UCSD-AML1 (cell line): Measurements from ENCODE around the gene SLIT3.

Experiments
- DNase-seq: peaks from one replicate; lab custom pipeline; 2025; ENCODE audit not compliant: unreplicated experiment; lab: John Stamatoyannopoulos, UW

The SLIT3 gene

DNA sequence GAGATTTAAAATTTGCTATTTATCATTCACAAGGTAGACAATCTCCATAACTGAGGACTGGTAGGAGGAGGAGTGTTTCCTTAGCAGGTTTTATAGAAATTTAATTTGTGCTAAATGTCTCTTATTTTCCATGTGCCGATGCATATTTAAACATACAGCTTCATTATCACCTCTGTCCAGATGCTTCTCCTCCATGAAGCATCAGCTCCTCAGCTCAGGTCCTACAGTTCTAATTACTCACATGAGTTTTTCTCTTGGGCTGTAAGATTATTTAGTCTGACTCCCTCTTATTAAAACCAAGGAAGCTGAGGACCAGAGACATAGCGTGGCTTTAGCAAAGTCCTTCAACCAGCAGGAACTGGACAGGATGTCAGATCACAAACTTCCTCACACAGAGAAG is 421.6 kb downstream of the SLIT3 start:
- no peak for DNase-seq

- no peak for DNase-seq
Observed at GRCh38 chr5:168878135-168878745, 422.7 kb downstream of the SLIT3 start.

GRCh38 chr5:168877132-168877892 is 423.6 kb downstream of the SLIT3 start:
- DNase-seq, result no peak

DNA sequence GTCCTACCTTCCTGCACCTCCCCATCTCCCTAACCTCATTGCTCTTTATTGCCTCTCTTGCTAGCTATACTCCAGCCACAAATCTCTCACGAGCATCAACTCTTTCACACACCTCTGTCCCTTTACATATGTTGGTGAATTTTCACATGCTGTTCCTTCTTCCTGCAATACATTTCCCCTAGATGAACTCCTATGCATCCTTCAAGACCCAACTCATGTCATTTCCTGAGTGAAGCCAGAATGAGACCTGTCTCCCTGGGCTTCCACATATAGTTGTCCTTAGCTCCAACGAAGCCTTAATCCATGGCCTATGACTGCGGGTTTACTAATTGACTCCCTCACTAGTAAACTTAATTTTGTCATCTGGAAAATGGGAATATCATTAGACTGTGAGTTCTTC is 424.5 kb downstream of the SLIT3 start:
- no peak for DNase-seq

DNA sequence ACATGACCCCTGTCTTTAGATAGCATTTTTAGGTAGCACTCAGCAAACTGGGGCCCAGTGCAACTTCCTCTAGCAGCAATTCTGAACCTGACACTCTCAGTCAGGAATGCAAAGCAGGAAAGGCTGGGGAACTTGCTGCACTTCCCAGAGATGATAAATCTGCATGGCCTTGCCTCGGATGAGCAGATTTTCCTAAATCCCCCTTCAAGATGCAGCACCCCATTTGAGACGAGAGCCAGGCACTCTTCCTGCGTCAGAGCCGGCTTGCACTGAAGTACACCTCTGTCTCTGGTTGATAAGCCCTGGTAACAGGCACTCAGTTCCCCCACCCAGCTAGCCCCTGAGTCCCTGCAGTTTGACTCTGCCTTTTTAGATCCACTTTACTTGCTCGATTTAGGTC is 425.1 kb downstream of the SLIT3 start:
- DNase-seq, result no peak

DNA sequence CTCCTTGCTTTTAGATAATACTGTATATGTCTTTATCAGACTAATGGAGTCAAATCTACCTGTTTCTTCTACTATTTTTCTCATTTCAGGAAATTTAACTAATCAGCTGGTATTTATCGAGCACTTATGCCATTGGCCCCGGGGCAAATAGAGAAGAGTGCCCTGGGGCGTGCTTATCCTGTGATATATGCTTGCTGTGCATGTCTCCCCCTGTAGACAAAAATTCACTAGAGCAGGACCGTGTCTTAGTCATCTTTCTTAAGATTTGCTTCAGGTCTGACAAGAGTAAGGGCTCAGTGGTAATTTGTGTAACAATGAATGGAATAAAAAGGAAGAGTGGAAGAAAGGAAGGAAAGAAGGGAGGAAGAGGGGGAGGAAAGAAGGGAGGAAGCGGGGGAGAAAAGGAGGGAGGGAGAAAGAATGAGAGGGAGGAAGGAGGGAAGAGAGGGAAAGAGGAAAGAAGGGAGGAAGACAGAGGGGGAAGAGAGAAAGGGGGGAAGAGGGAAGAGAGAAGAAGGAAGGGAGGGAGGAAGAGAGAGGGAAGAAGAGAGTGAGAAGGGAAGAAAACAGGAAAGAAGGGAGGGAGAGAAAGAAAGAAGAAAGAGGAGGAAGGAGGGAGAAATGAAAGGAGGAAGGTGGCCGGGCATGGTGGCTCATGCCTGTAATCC is 426.1 kb downstream of the SLIT3 start:
- DNase-seq, result no peak

DNA sequence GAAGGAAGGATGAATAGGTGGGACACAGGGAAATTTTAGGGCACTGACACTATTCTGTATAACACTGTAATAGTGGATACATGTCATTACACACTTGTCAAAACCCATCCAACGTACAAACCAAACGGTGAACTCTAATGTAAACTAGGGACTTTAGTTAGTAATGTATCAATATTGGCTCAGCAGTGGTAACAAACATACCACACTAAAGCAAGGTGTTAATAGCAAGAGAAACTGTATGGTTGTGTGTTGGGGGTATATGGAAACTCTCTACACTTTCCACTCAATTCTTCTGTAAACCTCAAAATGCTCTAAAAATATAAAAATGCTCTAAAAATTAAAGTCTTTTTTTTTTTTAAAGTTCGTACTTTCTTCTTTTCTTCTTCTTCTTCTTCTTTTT is 428.7 kb downstream of the SLIT3 start:
- no peak for DNase-seq

GRCh38 chr5:168870910-168871309 is 430.0 kb downstream of the SLIT3 start:
- DNase-seq, result no peak

GRCh38 chr5:168869615-168870227 is 431.2 kb downstream of the SLIT3 start:
- DNase-seq, result no peak

DNA sequence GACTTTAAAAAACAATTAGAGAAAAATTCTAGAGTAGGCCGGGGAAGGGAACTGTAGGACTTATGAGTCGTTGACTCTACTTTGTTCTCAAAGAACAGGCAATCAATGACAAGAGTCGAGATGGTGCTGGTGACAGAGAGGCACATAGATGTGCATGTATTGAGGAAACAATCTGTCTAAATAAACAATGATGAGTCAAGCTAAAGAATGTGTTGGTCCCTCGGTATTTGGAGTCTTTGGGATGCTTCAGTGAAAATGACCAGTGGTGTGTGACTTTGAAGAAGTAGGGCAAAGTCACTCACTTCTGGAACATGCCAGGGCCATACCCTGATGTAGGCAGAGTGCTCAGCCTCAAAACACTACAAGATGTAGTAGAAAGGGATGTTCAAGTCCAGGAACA is 433.7 kb downstream of the SLIT3 start:
- DNase-seq, result no peak

- no peak for DNase-seq
Observed at GRCh38 chr5:168865968-168866367, 435.0 kb downstream of the SLIT3 start.

DNA sequence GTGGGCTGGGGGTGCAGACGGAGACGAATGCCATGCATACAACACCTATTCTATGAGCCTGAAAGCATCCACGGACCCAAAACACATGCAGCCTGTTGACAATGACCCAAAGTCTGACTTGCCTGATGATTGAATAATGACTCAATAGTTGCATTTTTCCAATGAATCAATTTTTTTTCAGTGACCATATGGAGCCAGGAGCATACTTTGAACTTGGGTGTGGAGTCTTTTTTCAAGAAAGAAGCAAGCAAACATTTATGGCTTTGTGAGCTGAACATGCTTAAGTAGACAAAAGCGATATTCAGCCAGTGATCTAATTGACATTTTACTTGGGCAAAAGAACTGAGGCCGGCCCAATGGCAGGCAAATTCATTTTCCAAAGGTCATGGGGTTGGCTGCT is 437.9 kb downstream of the SLIT3 start:
- DNase-seq, result no peak

DNA sequence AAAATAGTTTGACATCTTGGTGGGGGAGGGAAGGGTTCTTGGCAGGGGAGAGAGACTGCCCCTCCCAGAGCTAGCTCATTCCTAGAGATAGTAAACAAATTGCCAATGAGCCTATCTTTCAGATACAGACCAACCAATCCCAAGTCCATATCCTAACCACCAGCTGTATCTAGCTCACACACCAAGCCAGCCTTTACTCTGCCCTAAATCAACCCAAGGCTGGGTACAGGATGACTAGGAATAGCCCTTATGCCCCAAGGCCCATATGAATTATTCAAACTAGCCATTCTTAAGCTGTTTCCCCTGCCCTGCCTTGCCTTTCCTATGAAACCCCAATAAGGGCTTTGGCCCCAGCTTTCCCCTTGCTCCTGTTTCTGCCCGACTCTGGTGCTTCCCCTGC is 440.4 kb downstream of the SLIT3 start:
- DNase-seq, result no peak

DNA sequence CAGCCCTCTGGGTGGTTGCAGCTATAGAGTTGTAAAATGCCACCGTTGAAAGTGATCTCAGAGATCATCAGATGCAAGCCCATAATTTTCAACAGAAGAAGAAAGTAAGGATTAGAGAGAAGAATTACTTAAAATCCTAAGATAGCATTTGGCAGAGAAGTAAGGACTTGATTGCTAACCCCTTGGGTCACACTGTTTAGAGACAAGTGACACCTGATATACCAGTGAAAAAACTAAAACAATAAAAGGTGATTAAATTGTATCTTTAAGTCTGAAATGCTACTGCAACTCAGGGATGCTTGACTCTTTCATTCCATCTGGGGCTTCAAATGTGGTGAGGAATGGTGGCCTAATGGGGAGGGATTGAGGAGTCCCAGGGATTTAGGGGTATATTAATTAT is 440.9 kb downstream of the SLIT3 start:
- no peak for DNase-seq

DNA sequence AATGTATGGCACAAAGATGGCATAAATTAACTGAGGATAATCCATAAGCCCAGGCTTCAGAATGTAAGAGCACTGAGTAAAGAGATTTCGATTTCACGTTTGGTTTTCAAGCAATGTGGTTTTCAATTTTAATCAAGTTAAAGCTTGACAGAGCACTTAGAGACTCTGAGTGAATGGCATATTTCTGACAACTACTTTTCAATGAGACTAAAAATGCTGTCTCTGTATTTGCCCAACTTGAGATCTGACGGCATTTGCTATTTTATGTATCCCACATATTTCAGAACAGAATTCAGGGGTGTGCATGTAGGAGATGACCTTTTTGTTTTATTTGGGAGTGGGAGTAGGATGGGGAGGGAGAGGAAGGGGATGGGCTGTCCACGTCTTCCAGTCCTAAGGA is 441.5 kb downstream of the SLIT3 start:
- DNase-seq, result no peak

GRCh38 chr5:168858994-168859393 is 441.9 kb downstream of the SLIT3 start:
- DNase-seq, result no peak

DNA sequence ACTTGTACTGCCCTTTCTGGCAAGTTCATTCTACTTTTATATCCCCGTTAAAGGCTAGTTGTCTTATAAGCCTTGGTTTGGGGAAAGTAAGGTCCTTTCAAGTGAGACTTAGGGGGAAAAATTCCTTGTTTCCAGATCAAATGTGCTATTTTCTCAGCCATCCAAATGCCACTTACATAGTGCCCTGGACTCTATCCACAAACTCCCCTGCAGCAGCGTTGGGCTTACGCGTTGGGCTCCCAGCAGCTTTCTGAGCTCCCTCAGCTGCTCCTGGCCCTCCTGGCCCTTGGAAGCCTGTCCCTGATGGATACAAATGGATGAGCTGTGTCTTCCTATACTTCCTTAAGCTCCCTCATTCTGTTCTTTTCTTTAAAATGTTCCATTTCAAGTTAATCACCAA is 442.6 kb downstream of the SLIT3 start:
- no peak for DNase-seq

DNA sequence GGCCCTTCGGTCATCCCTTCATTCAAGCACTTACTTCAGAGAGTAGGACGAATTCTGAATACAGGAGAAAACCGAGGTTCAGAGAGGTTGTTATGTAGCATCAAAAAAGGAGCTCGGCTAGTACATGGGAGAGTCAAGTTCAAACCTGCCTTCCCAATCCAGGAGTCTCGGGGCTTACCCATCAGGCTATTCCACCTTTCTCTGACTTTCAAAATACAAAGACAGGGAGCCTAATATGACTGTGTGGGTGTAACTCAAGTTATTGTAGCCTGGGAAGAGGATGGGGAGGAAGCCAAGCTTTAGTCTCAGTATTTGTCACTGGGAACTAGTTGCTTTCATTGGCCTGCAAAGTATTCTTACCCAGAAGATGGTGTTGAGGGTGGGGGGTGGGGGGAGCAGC is 447.0 kb downstream of the SLIT3 start:
- no peak for DNase-seq

DNA sequence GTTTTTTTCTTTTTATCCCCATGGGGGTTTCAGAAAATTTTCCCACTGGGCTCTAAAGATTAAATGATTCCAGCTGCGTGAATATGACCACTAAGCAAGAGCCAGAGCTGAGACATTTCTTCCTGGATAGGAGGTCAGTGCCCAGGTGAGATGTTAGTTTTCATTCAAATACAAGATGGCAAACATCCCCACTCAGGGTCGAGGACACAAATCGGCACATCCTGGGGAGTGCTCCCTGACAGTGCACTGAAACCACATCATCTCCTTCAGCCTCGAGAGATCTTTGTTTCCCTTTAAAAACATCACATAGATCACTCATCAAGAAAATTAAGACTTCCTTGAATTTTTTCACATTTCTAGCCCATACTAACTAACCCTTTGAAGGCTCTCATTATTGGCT is 448.6 kb downstream of the SLIT3 start:
- DNase-seq, result no peak

DNA sequence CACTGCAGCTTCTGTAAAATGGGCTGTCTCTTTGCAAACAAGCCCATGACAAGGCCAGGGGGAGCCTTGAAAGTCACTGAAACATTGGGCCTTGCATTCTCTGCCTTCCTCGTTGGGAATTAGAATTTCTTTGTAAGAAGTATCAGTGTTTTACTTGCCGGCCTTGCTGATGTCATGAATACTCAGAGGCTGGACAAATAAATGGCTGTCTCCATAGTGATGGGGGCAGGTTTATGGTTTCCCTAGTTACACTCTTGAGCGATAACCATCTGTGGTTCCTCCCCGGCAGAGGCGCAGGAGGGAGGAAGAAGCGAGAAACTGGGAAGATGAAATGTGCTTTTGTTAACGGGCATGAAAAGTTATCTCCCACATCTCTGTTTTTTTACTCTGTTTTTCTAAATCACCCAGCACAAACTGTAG is 449.0 kb downstream of the SLIT3 start:
- peak; percentile 21 for DNase-seq

DNA sequence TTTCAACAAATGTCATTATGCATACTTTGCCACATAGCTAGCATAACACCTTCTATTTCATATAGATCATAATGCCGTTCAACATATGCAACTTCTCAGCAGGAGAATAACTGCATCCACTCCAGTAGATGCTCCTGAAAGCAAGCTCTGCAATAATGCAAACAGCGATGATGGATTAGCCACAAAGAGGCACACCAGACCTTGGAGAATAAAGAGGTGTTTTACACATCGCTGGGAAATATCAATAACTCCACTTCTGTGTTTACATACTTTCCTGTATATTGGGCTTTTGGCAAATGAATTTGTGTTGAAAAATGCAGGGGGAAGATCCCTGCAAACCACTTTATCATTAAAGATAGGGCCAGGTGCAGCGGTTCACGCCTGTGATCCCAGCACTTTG is 450.3 kb downstream of the SLIT3 start:
- DNase-seq, result no peak

GRCh38 chr5:168848569-168848968 is 452.4 kb downstream of the SLIT3 start:
- DNase-seq, result no peak
